ENCODE data around the gene ARGLU1. TPM values are rescaled to one million over a fixed set of nuclear protein-coding genes. Genes with fewer than 3 reads are reported as not detected.

Gene ARGLU1
- total and polyA plus RNA-seq, 2 experiments from 2014 or later = 121 to 126 TPM

DNA sequence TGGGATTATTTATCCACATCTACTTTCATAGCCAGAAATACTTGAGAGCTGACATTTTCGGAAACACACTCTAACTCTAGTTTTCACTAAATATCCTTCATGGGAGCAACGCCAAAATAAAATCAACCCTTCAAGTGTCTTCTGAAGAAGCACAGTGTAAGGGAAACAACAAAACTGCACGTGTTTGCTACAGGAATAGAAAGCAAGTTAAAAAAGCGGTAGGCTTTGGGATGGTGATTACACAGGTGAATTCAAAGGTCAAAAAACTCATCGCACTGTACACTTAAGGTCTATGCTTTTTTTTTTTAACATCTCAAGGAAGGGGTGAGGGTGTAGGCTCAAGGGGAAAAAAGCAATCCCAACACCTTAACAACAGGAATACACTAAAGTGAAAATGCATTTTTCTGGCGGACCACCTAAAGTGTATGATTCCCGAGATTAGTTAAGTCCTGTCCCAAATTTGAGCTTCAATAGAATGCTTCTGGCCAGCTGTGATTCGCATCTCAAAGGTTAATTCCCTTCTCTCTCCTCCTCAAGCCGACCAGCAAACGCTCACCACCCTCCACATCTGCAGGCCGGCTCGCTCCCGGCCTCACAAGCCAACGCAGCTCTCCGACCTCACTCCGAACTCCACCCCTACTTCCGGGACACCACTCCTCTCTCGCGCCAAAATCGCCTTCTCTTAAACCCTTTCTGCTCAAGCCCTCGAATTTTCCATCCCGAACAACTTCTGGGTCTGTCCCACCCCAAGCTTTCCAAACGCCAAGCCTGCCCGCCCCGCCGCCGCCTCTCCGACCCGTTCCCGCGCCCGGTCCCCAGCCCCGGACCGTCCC is 1.1 kb downstream of the ARGLU1 start:
- WGBS (ENCODE audit: low lambda C conversion rate, missing lambda C conversion rate) = 1% methylated on average over 22 of the region's 34 CpGs
- Histone ChIP-seq H4K20me1 (ENCODE audit: insufficient read depth, poor library complexity, severe bottlenecking) (peaks cover 51% of the 10 kb centered on the region), H2AFZ (peak overlapping the region; percentile 58)

DNA sequence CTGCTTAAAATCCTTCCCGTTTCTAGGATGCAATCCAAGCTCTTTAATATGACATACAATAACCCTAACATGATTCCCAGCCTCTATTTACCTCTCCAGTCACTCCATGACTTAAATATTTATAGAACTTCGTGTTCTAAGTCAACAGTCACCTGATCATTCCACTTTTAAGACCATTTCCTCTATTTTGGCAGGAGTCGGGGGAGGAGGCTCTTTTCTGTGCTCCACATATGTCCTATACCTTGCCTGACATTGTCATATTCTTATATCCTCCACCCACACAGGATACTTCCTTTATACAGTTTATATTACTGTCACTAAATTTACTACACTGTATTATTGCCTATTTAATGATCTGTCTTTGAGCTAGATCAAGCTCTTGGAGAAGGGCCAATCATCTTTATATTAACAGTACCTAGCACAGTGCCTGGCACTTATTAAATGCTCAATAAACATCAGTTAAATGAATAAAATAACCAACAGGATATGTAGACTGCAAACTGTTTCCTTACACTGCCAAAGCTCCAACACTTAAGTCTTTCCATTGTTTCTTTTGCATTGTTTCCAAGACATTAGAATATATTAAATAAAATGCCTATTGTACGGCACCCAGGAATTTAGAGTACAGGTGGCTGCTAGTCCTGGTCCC is 2.7 kb downstream of the ARGLU1 start:
- Histone ChIP-seq H3K27ac (no peak overlapping the region), H4K20me1 (ENCODE audit: insufficient read depth, poor library complexity, severe bottlenecking) (peaks cover 68% of the 10 kb centered on the region), H3K79me2 (peaks cover 76% of the 10 kb centered on the region), H3K4me3 (peak overlapping the region; percentile 79), H3K27me3 (no peaks in the 10 kb centered on the region), H3K36me3 (replicated peaks; ENCODE audit: insufficient read depth, low read depth) (no peaks in the 10 kb centered on the region), H3K4me2 (peak overlapping the region; percentile 86), H3K9me3 (ENCODE audit: low read depth) (no peaks in the 10 kb centered on the region), H2AFZ (no peak overlapping the region), H3K9me2 (replicated peaks; ENCODE audit: insufficient read depth) (no peaks in the 10 kb centered on the region), H3K4me1 (ENCODE audit: insufficient read depth) (peaks cover 39% of the 10 kb centered on the region)
- TF ChIP-seq EZH2 (IDR thresholded peaks at IDR 0.05; ENCODE audit: borderline replicate concordance) = no peak
- TF ChIP-seq, protein P1, sequence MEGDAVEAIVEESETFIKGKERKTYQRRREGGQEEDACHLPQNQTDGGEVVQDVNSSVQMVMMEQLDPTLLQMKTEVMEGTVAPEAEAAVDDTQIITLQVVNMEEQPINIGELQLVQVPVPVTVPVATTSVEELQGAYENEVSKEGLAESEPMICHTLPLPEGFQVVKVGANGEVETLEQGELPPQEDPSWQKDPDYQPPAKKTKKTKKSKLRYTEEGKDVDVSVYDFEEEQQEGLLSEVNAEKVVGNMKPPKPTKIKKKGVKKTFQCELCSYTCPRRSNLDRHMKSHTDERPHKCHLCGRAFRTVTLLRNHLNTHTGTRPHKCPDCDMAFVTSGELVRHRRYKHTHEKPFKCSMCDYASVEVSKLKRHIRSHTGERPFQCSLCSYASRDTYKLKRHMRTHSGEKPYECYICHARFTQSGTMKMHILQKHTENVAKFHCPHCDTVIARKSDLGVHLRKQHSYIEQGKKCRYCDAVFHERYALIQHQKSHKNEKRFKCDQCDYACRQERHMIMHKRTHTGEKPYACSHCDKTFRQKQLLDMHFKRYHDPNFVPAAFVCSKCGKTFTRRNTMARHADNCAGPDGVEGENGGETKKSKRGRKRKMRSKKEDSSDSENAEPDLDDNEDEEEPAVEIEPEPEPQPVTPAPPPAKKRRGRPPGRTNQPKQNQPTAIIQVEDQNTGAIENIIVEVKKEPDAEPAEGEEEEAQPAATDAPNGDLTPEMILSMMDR (IDR thresholded peaks at IDR 0.05; ENCODE audit: poor library complexity) = no peak
- no peak for TF ChIP-seq EZH2phosphoT487 (IDR thresholded peaks at IDR 0.05; ENCODE audit: low read depth, severe bottlenecking, unreplicated experiment)
- DNase-seq (ENCODE audit: low spot score) = no peak
- 41% methylated on average over 4 of the region's 4 CpGs for WGBS (ENCODE audit: low lambda C conversion rate, missing lambda C conversion rate)

More for the DNA sequence above, 1.1 kb downstream of the ARGLU1 start:
- no peak for TF ChIP-seq EZH2phosphoT487 (IDR thresholded peaks at IDR 0.05; ENCODE audit: low read depth, severe bottlenecking, unreplicated experiment)
- TF ChIP-seq EZH2 (IDR thresholded peaks at IDR 0.05; ENCODE audit: borderline replicate concordance) = no peak
- TF ChIP-seq, protein P1 (IDR thresholded peaks at IDR 0.05; ENCODE audit: poor library complexity) = no peak
- H3K4me3 ChIP-seq = peak overlapping the region; percentile 79
- H3K27ac ChIP-seq = peak overlapping the region; percentile 97
- DNase-seq (ENCODE audit: low spot score) = peak; percentile 70
- no peaks in the 10 kb centered on the region for H3K9me3 ChIP-seq (ENCODE audit: low read depth)
- H3K4me1 ChIP-seq (ENCODE audit: insufficient read depth) = peaks cover 27% of the 10 kb centered on the region
- no peaks in the 10 kb centered on the region for H3K36me3 ChIP-seq (replicated peaks; ENCODE audit: insufficient read depth, low read depth)
- no peaks in the 10 kb centered on the region for H3K27me3 ChIP-seq
- peak overlapping the region; percentile 86 for H3K4me2 ChIP-seq
- peaks cover 60% of the 10 kb centered on the region for H3K79me2 ChIP-seq
- H3K9me2 ChIP-seq (replicated peaks; ENCODE audit: insufficient read depth) = no peaks in the 10 kb centered on the region

DNA sequence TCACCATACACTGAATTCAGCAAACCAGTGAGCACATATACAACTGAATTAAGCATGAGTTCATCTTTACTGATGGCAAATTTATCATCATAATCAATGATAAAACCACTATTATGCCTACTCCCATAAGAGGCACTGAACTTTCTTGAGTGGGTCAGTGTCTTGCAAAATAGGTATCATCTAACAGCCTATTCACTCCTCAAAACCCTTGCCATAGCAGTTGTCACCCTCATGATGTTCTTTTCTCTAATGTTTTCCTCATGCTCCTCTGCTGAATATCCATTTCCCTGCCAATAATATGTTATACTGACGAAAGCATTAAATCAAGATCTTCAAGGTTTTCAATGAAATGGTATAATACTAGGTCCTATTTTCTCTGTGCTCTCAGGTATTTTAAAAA is 5.6 kb downstream of the ARGLU1 start:
- H2AFZ ChIP-seq = no peak overlapping the region
- H3K4me2 ChIP-seq = peak overlapping the region; percentile 31
- no peak overlapping the region for H3K4me3 ChIP-seq
- TF ChIP-seq, protein P1 (IDR thresholded peaks at IDR 0.05; ENCODE audit: poor library complexity) = no peak
- TF ChIP-seq EZH2 (IDR thresholded peaks at IDR 0.05; ENCODE audit: borderline replicate concordance) (no peak), EZH2phosphoT487 (IDR thresholded peaks at IDR 0.05; ENCODE audit: low read depth, severe bottlenecking, unreplicated experiment) (no peak)
- no peaks in the 10 kb centered on the region for H3K36me3 ChIP-seq (replicated peaks; ENCODE audit: insufficient read depth, low read depth)
- WGBS (ENCODE audit: low lambda C conversion rate, missing lambda C conversion rate) = 89% methylated on average over 1 of the region's 1 CpG
- H3K27ac ChIP-seq = no peak overlapping the region
- no peaks in the 10 kb centered on the region for H3K27me3 ChIP-seq
- H3K4me1 ChIP-seq (ENCODE audit: insufficient read depth) = peaks cover 39% of the 10 kb centered on the region
- no peaks in the 10 kb centered on the region for H3K9me2 ChIP-seq (replicated peaks; ENCODE audit: insufficient read depth)
- peaks cover 98% of the 10 kb centered on the region for H3K79me2 ChIP-seq
- peaks cover 97% of the 10 kb centered on the region for H4K20me1 ChIP-seq (ENCODE audit: insufficient read depth, poor library complexity, severe bottlenecking)
- H3K9me3 ChIP-seq (ENCODE audit: low read depth) = no peaks in the 10 kb centered on the region
- no peak for DNase-seq (ENCODE audit: low spot score)

Data from hepatocyte (in vitro differentiated cells).